ENCODE results near the gene TMTC2. TPM values are rescaled to one million over a fixed set of nuclear protein-coding genes. Genes with fewer than 3 reads are reported as not detected.

The TMTC2 gene
- total and polyA plus RNA-seq, 2 donors (not counting 1 experiment from before 2014, with no cell fraction given), result 2.4 to 3.2 TPM

- H3K4me3 ChIP-seq (ENCODE audit: control extremely low read depth in 1 of 5, extremely low read depth in 1 of 5, insufficient read depth in 1 of 5, low read depth in 2 of 5, low read length in 4 of 5), result no peak overlapping the region
- 80% methylated on average over 2 of the region's 3 CpGs for WGBS (ENCODE audit: insufficient coverage)
- no peak overlapping the region for H3K27ac Mint-ChIP-seq
- H3K4me1 ChIP-seq (ENCODE audit: control insufficient read depth in 2 of 2, insufficient read depth in 2 of 2, low read length in 2 of 2), result no peaks in the 10 kb centered on the region
- DNase-seq (no peak), ATAC-seq (ENCODE audit: low read depth) (no peak)
- H4K20me1 ChIP-seq (ENCODE audit: control insufficient read depth, insufficient read depth, low read length, poor library complexity, severe bottlenecking), result no peaks in the 10 kb centered on the region
- H3K9me3 ChIP-seq (ENCODE audit: control extremely low read depth in 1 of 3, control insufficient read depth in 2 of 3, insufficient read depth in 1 of 3, low read length in 2 of 3), result no peaks in the 10 kb centered on the region
- H3K36me3 ChIP-seq (replicated peaks in 1 of 2; ENCODE audit: control extremely low read depth in 1 of 2, control insufficient read depth in 1 of 2, extremely low read depth in 1 of 2, insufficient read depth in 2 of 2, low read length in 1 of 2), result no peaks in the 10 kb centered on the region
- TF ChIP-seq CTCF (IDR thresholded peaks at IDR 0.05), result no peak
- no peak for TF ChIP-seq EZH2 (IDR thresholded peaks at IDR 0.05; ENCODE audit: borderline replicate concordance, insufficient read depth, low read depth, low read length, poor library complexity, severe bottlenecking)
- H3K27me3 Mint-ChIP-seq, result peaks cover 11% of the 10 kb centered on the region
- no peaks in the 10 kb centered on the region for H3K9me3 Mint-ChIP-seq (ENCODE audit: insufficient read depth)
- intact Hi-C loops (cut with micrococcal nuclease), result no loop called here
- POLR2A ChIA-PET, result no interaction called here
- H3K4me1 Mint-ChIP-seq, result no peaks in the 10 kb centered on the region
- no peak overlapping the region for H2AFZ ChIP-seq (ENCODE audit: insufficient read depth, low read depth, low read length, poor library complexity, severe bottlenecking)
- CTCF ChIA-PET, result interaction anchor here (2.8 kb wide), 1 partner anchor 10 kb away, joined by 12 read pairs; no protein-coding TSS in a partner anchor
- H3K27ac ChIP-seq (ENCODE audit: low read length in 2 of 2), result no peak overlapping the region
- H3K79me2 ChIP-seq (ENCODE audit: control insufficient read depth, insufficient read depth, low read length), result no peaks in the 10 kb centered on the region
- no peaks in the 10 kb centered on the region for H3K27me3 ChIP-seq (replicated peaks in 1 of 4; ENCODE audit: control extremely low read depth in 1 of 4, control insufficient read depth in 3 of 4, insufficient read depth in 4 of 4, low read length in 3 of 4)
- H3K9ac ChIP-seq (ENCODE audit: low read length), result no peak overlapping the region
- no peak overlapping the region for H3K4me3 Mint-ChIP-seq
- H3K4me2 ChIP-seq (replicated peaks; ENCODE audit: low read depth, low read length, poor library complexity, severe bottlenecking), result no peak overlapping the region
Measured at GRCh38 chr12:82675246-82675645, 11.5 kb upstream of the TMTC2 start.

- H3K9ac ChIP-seq (ENCODE audit: low read length), result no peak overlapping the region
- no peak overlapping the region for H3K4me3 ChIP-seq (ENCODE audit: control extremely low read depth in 1 of 5, extremely low read depth in 1 of 5, insufficient read depth in 1 of 5, low read depth in 2 of 5, low read length in 4 of 5)
- no peak for ATAC-seq (ENCODE audit: low read depth)
- no peaks in the 10 kb centered on the region for H3K79me2 ChIP-seq (ENCODE audit: control insufficient read depth, insufficient read depth, low read length)
- Mint-ChIP-seq H3K27me3 (peaks cover 30% of the 10 kb centered on the region), H3K4me1 (peaks cover 7% of the 10 kb centered on the region), H3K9me3 (ENCODE audit: insufficient read depth) (no peaks in the 10 kb centered on the region), H3K27ac (no peak overlapping the region), H3K4me3 (no peak overlapping the region)
- ChIA-PET CTCF (no interaction called here), POLR2A (no interaction called here)
- 100% methylated on average over 1 of the region's 1 CpG for whole genome bisulfite sequencing (ENCODE audit: insufficient coverage)
- peaks cover 0 to 6% of the 10 kb centered on the region in 2 donors for H3K4me1 ChIP-seq (ENCODE audit: control insufficient read depth in 2 of 2, insufficient read depth in 2 of 2, low read length in 2 of 2)
- intact Hi-C loops (cut with micrococcal nuclease), result no loop called here
- no peak overlapping the region for H3K27ac ChIP-seq (ENCODE audit: low read length in 2 of 2)
- H3K36me3 ChIP-seq (replicated peaks in 1 of 2; ENCODE audit: control extremely low read depth in 1 of 2, control insufficient read depth in 1 of 2, extremely low read depth in 1 of 2, insufficient read depth in 2 of 2, low read length in 1 of 2), result no peaks in the 10 kb centered on the region
- no peaks in the 10 kb centered on the region for H4K20me1 ChIP-seq (ENCODE audit: control insufficient read depth, insufficient read depth, low read length, poor library complexity, severe bottlenecking)
- no peak for DNase-seq
- TF ChIP-seq EZH2 (IDR thresholded peaks at IDR 0.05; ENCODE audit: borderline replicate concordance, insufficient read depth, low read depth, low read length, poor library complexity, severe bottlenecking) (no peak), CTCF (IDR thresholded peaks at IDR 0.05) (no peak)
- no peaks in the 10 kb centered on the region for H3K27me3 ChIP-seq (replicated peaks in 1 of 4; ENCODE audit: control extremely low read depth in 1 of 4, control insufficient read depth in 3 of 4, insufficient read depth in 4 of 4, low read length in 3 of 4)
- H3K9me3 ChIP-seq (ENCODE audit: control extremely low read depth in 1 of 3, control insufficient read depth in 2 of 3, insufficient read depth in 1 of 3, low read length in 2 of 3), result no peaks in the 10 kb centered on the region
- no peak overlapping the region for H2AFZ ChIP-seq (ENCODE audit: insufficient read depth, low read depth, low read length, poor library complexity, severe bottlenecking)
- no peak overlapping the region for H3K4me2 ChIP-seq (replicated peaks; ENCODE audit: low read depth, low read length, poor library complexity, severe bottlenecking)
Measured at GRCh38 chr12:82682326-82682725, 4.4 kb upstream of the TMTC2 start.

Data from B cell (primary cell).